Duodenal mucosa (tissue), 2 donors: ENCODE data around the gene TEX48.

Experiments
- H3K27ac ChIP-seq: one replicate; pipeline ENCODE4 v1.7.0; 2013; ENCODE audit warnings: low read depth, low read length
- H3K27me3 ChIP-seq, 2 donors: one replicate each; pipeline ENCODE4 v1.7.0; 2013; ENCODE audit warnings: low read length in 2 of 2, control low read depth in 1 of 2; ENCODE audit not compliant: insufficient read depth in 2 of 2, control insufficient read depth in 1 of 2
- H3K36me3 ChIP-seq, 2 donors: one replicate each; pipeline ENCODE4 v1.7.0; 2013; ENCODE audit warnings: low read length in 2 of 2, control low read depth in 1 of 2; ENCODE audit not compliant: insufficient read depth in 2 of 2, control insufficient read depth in 1 of 2
- H3K4me1 ChIP-seq, 2 donors: one replicate each; pipeline ENCODE4 v1.7.0; 2013; ENCODE audit warnings: low read length in 2 of 2, control low read depth in 1 of 2; ENCODE audit not compliant: insufficient read depth in 2 of 2, control insufficient read depth in 1 of 2
- H3K4me3 ChIP-seq, 2 donors: one replicate each; pipeline ENCODE4 v1.7.0; 2013; ENCODE audit warnings: low read length in 2 of 2, low read depth in 1 of 2
- H3K9ac ChIP-seq, 2 donors: one replicate each; pipeline ENCODE4 v1.7.0; 2013; ENCODE audit warnings: low read length in 2 of 2, low read depth in 1 of 2
- H3K9me3 ChIP-seq, 2 donors: one replicate each; pipeline ENCODE4 v1.7.0; 2013; ENCODE audit warnings: low read length in 2 of 2, control low read depth in 1 of 2; ENCODE audit not compliant: control insufficient read depth in 1 of 2

The TEX48 gene

GRCh38 chr9:114681594-114682332 lies at the start of gene TEX48:
Gene TEX48 (minus strand): TSS chr9:114682192. CDS start chr9:114671723, 10,469 bp downstream.
- Histone ChIP-seq H3K27me3 (peaks cover 0 to 5% of the 10 kb centered on the region in 2 donors), H3K27ac (no peak within 1 kb of the TSS), H3K9ac (no peak within 1 kb of the TSS), H3K9me3 (no peaks in the 10 kb centered on the region), H3K36me3 (no peaks in the 10 kb centered on the region), H3K4me3 (no peak within 1 kb of the TSS), H3K4me1 (no peaks in the 10 kb centered on the region)

GRCh38 chr9:114731701-114732100 lies 49.7 kb upstream of the TEX48 start:
- Histone ChIP-seq H3K36me3 (no peaks in the 10 kb centered on the region), H3K27ac (no peak overlapping the region), H3K9me3 (no peaks in the 10 kb centered on the region), H3K4me1 (peaks cover 4 to 17% of the 10 kb centered on the region in 2 donors), H3K4me3 (no peak overlapping the region), H3K27me3 (no peaks in the 10 kb centered on the region), H3K9ac (no peak overlapping the region)

GRCh38 chr9:114729706-114730105 lies 47.7 kb upstream of the TEX48 start:
- Histone ChIP-seq H3K4me3 (no peak overlapping the region), H3K9me3 (no peaks in the 10 kb centered on the region), H3K36me3 (no peaks in the 10 kb centered on the region), H3K4me1 (peaks cover 4 to 12% of the 10 kb centered on the region in 2 donors), H3K9ac (no peak overlapping the region), H3K27me3 (no peaks in the 10 kb centered on the region), H3K27ac (no peak overlapping the region)

- Histone ChIP-seq H3K27ac (no peak overlapping the region), H3K27me3 (no peaks in the 10 kb centered on the region), H3K4me1 (no peaks in the 10 kb centered on the region), H3K9ac (no peak overlapping the region), H3K4me3 (no peak overlapping the region), H3K36me3 (no peaks in the 10 kb centered on the region), H3K9me3 (no peaks in the 10 kb centered on the region)
Measured at GRCh38 chr9:114725930-114726329, 43.9 kb upstream of the TEX48 start.

GRCh38 chr9:114724744-114725143 lies 42.8 kb upstream of the TEX48 start:
- Histone ChIP-seq H3K9ac (no peak overlapping the region), H3K36me3 (no peaks in the 10 kb centered on the region), H3K4me1 (no peaks in the 10 kb centered on the region), H3K27me3 (no peaks in the 10 kb centered on the region), H3K9me3 (no peaks in the 10 kb centered on the region), H3K27ac (no peak overlapping the region), H3K4me3 (no peak overlapping the region)

- Histone ChIP-seq H3K4me3 (no peak overlapping the region), H3K9me3 (no peaks in the 10 kb centered on the region), H3K4me1 (no peaks in the 10 kb centered on the region), H3K9ac (no peak overlapping the region), H3K27ac (no peak overlapping the region), H3K27me3 (no peaks in the 10 kb centered on the region), H3K36me3 (no peaks in the 10 kb centered on the region)
Measured at GRCh38 chr9:114723931-114724330, 41.9 kb upstream of the TEX48 start.

- H3K9me3 ChIP-seq: no peaks in the 10 kb centered on the region
- no peak overlapping the region for H3K4me3 ChIP-seq
- H3K4me1 ChIP-seq: no peaks in the 10 kb centered on the region
- no peaks in the 10 kb centered on the region for H3K27me3 ChIP-seq
- no peak overlapping the region for H3K9ac ChIP-seq
- H3K36me3 ChIP-seq: no peaks in the 10 kb centered on the region
- H3K27ac ChIP-seq: no peak overlapping the region
Measured at GRCh38 chr9:114722937-114723620, 41.1 kb upstream of the TEX48 start.

GRCh38 chr9:114722081-114722621 lies 40.2 kb upstream of the TEX48 start:
- Histone ChIP-seq H3K27me3 (peaks cover 0 to 3% of the 10 kb centered on the region in 2 donors), H3K4me3 (no peak overlapping the region), H3K27ac (no peak overlapping the region), H3K4me1 (no peaks in the 10 kb centered on the region), H3K9me3 (no peaks in the 10 kb centered on the region), H3K36me3 (no peaks in the 10 kb centered on the region), H3K9ac (no peak overlapping the region)

- Histone ChIP-seq H3K9me3 (no peaks in the 10 kb centered on the region), H3K4me1 (no peaks in the 10 kb centered on the region), H3K9ac (no peak overlapping the region), H3K4me3 (no peak overlapping the region), H3K27ac (no peak overlapping the region), H3K36me3 (no peaks in the 10 kb centered on the region), H3K27me3 (peaks cover 0 to 3% of the 10 kb centered on the region in 2 donors)
Measured at GRCh38 chr9:114721491-114722079, 39.6 kb upstream of the TEX48 start.

GRCh38 chr9:114720086-114720676 lies 38.2 kb upstream of the TEX48 start:
- no peaks in the 10 kb centered on the region for H3K36me3 ChIP-seq
- H3K4me3 ChIP-seq: no peak overlapping the region
- H3K27ac ChIP-seq: no peak overlapping the region
- no peaks in the 10 kb centered on the region for H3K4me1 ChIP-seq
- H3K27me3 ChIP-seq: peaks cover 0 to 3% of the 10 kb centered on the region in 2 donors
- H3K9me3 ChIP-seq: no peaks in the 10 kb centered on the region
- H3K9ac ChIP-seq: no peak overlapping the region
